ENCODE data around the gene UBE2I. TPM values are rescaled to one million over a fixed set of nuclear protein-coding genes. Genes with fewer than 3 reads are reported as not detected.

UBE2I gene
- total and polyA plus RNA-seq, 8 donors, result 30.0 to 57.9 (median 36.7) TPM

DNA sequence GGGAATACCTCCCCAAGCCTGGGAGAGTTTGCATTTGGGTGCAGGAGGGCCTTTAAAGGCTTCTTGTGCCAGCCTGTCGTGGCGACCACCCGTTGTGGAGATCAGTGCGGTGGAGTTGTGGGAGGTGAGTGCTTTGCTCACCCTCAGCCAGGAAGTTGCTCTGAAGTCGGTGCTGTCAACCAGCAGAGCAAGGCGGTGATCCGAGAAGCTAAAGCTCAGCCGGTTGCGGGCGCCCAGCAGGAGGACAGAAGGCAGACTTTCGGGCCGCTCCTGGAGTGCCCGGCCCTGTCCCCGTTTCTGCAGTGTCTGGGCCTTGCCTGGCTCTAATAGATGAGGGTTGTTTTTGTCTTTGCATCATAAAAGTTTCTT, 1.4 kb downstream of the UBE2I start:
- Histone ChIP-seq H3K27me3 (no peaks in the 10 kb centered on the region), H3K36me3 (peaks cover 4 to 21% (median 14%) of the 10 kb centered on the region in 3 donors), H3K27ac (no peak overlapping the region), H3K4me1 (peaks cover 8 to 16% (median 15%) of the 10 kb centered on the region in 3 donors), H3K4me3 (peak overlapping the region; percentile 57 to 74 (median 72)), H3K9me3 (no peaks in the 10 kb centered on the region)
- intact Hi-C loops (cut with DNase I), result no loop called here
- ATAC-seq, result no peak
- no peak for FAIRE-seq
- TF ChIP-seq, protein P1, sequence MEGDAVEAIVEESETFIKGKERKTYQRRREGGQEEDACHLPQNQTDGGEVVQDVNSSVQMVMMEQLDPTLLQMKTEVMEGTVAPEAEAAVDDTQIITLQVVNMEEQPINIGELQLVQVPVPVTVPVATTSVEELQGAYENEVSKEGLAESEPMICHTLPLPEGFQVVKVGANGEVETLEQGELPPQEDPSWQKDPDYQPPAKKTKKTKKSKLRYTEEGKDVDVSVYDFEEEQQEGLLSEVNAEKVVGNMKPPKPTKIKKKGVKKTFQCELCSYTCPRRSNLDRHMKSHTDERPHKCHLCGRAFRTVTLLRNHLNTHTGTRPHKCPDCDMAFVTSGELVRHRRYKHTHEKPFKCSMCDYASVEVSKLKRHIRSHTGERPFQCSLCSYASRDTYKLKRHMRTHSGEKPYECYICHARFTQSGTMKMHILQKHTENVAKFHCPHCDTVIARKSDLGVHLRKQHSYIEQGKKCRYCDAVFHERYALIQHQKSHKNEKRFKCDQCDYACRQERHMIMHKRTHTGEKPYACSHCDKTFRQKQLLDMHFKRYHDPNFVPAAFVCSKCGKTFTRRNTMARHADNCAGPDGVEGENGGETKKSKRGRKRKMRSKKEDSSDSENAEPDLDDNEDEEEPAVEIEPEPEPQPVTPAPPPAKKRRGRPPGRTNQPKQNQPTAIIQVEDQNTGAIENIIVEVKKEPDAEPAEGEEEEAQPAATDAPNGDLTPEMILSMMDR (IDR thresholded peaks at IDR 0.05), result no peak
- 3% methylated on average over 14 of the region's 14 CpGs for WGBS, 2 donors
- DNase-seq, result no peak

DNA sequence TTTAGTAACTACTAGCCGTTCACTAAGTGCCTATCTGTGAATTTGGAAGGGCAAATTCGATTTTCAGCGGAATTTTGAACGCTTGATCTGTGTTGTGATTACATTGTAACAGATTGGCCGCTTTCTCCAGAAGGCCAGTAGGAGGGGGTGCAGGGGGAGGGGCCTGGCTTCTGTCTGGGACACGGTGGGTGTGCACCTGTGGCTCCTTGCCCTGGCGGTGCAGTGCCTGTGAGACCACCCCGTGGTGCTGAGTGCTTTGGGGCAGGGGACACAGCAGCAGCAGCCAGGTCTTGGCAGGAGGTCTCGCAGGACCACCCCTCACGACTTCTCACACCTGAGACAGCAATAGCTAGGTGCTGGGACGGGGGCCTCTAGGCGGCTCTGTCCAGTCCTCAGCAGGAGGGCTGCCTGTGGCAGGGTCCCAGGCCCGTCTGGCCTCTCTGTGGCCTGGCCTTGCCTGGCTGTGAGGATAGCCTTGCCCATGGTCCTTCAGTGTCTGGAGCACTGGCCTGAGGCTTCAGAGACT, 1.8 kb downstream of the UBE2I start:
- Histone ChIP-seq H3K4me1 (peaks cover 8 to 16% (median 15%) of the 10 kb centered on the region in 3 donors), H3K4me3 (peak overlapping the region in 3 of 4 donors; percentile 57 to 72 (median 71)), H3K27me3 (no peaks in the 10 kb centered on the region), H3K27ac (no peak overlapping the region), H3K36me3 (peaks cover 4 to 26% (median 18%) of the 10 kb centered on the region in 3 donors), H3K9me3 (no peaks in the 10 kb centered on the region)
- FAIRE-seq (no peak), DNase-seq (peak in 2 of 6 donors; percentile 58 to 75), ATAC-seq (no peak)
- TF ChIP-seq, protein P1 (IDR thresholded peaks at IDR 0.05), result no peak
- intact Hi-C loops (cut with DNase I), result no loop called here
- WGBS, 2 donors, result 10 to 11% methylated on average over 13 of the region's 13 CpGs

DNA sequence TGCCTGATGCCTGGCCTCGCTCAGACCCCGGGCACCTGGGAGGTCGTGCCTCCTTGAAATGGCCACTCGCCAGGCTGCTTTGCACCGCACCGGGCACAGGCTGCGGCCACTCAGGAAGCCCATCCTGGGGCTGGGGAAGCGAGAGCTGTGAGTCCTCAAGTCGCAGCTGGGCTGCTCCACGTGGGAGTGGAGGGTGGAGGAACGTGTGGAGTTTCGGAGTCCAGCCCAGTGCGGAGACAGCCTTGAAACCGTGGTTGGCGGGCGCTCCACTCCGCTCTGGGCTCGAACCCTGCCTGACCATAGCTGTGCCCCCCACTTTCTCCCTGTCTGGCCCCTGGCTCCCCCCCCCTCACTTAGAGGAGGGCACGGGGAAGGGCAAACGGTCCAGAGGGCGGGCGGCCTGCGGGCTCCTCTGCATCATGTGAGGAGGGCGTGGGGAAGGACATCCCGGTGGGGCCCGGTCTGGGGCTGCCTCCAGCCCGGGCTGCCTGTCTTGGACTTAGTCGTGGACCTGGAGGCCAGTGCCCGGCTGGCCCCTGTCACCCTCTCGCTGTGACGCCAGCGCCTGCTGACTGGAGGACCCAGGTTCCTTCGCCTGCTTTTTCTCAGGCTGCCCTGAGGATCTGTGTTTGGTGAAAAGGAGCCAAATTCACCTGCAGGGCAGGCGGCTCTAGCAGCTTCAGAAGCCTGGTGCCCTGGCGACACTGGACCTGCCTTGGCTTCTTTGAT, 2.5 kb downstream of the UBE2I start:
- intact Hi-C loops (cut with DNase I), result no loop called here
- ATAC-seq (no peak), DNase-seq (peak in 3 of 6 donors; percentile 36 to 78 (median 58)), FAIRE-seq (no peak)
- Histone ChIP-seq H3K27ac (no peak overlapping the region), H3K36me3 (peaks cover 4 to 28% (median 21%) of the 10 kb centered on the region in 3 donors), H3K4me3 (peak overlapping the region in 3 of 4 donors; percentile 57 to 72 (median 71)), H3K4me1 (peaks cover 8 to 16% (median 15%) of the 10 kb centered on the region in 3 donors), H3K27me3 (no peaks in the 10 kb centered on the region), H3K9me3 (no peaks in the 10 kb centered on the region)
- TF ChIP-seq, protein P1 (IDR thresholded peaks at IDR 0.05), result no peak
- 28% methylated on average over 35 of the region's 35 CpGs for WGBS, 2 donors

DNA sequence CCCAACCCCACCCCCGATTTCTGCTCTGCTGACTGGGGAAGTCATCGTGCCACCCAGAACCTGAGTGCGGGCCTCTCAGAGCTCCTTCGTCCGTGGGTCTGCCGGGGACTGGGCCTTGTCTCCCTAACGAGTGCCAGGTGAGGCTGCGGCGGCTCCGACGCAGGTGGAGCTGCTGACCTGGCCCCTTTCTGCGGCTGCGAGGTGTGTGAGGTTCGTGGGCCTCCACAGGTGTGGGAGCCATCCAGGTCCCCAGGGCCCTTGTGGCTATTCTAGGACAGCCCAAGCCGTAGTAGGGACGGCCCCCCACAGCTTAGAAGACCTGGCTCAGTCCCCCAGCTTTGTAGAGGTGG, 3.0 kb downstream of the UBE2I start:
- H3K9me3 ChIP-seq, result no peaks in the 10 kb centered on the region
- peaks cover 4 to 33% (median 21%) of the 10 kb centered on the region in 3 donors for H3K36me3 ChIP-seq
- H3K27me3 ChIP-seq, result no peaks in the 10 kb centered on the region
- DNase-seq (peak in 1 of 6 donors; percentile 77), ATAC-seq (no peak), FAIRE-seq (no peak)
- no peak overlapping the region for H3K27ac ChIP-seq
- TF ChIP-seq, protein P1 (IDR thresholded peaks at IDR 0.05), result no peak
- H3K4me3 ChIP-seq, result peak overlapping the region in 1 of 4 donors; percentile 71
- H3K4me1 ChIP-seq, result peaks cover 8 to 16% (median 15%) of the 10 kb centered on the region in 3 donors
- WGBS, 2 donors, result 69 to 79% methylated on average over 16 of the region's 16 CpGs
- intact Hi-C loops (cut with DNase I), result no loop called here

DNA sequence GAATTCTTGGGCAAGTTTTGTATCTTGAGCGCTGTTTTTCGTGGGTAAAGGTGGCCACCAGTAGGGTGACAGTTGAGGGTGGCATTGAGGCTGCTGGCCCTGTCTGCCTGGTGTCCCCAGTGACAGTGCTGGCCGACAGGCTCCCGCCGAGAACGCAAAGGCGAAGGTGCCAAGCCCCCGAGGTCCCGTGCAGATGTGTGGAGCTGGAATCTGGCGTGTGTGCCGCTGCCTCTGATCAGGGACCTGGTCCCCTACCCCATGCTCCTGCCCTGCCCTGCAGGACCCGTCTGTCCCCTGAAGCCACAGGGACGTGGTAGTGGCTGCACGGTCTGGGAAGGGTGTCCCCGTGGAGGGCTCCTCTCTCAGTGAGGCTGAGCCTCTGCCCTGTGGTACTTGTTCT, 3.5 kb downstream of the UBE2I start:
- intact Hi-C loops (cut with DNase I), result no loop called here
- Histone ChIP-seq H3K4me1 (peaks cover 8 to 16% (median 15%) of the 10 kb centered on the region in 3 donors), H3K27me3 (no peaks in the 10 kb centered on the region), H3K4me3 (no peak overlapping the region), H3K9me3 (no peaks in the 10 kb centered on the region), H3K36me3 (peaks cover 4 to 38% (median 22%) of the 10 kb centered on the region in 3 donors), H3K27ac (no peak overlapping the region)
- peak in 1 of 6 donors; percentile 69 for DNase-seq
- no peak for FAIRE-seq
- WGBS, 2 donors, result 90% methylated on average over 15 of the region's 15 CpGs
- TF ChIP-seq, protein P1 (IDR thresholded peaks at IDR 0.05), result no peak
- no peak for ATAC-seq

Measured in pancreas (tissue), 10 donors.